HL-60/S4 (cell line): ENCODE data around the gene P2RX3.

Experiments
- in situ Hi-C: fragments of 300-500 bp; cut with MboI; formaldehyde crosslinking; loops from 2 replicates; pipeline ENCODE4 v1.14.3; 2022; ENCODE audit warnings: low sequenced_read_pairs

P2RX3 gene

GRCh38 chr11:57363131-57364080 lies 25.3 kb downstream of the P2RX3 start:
- in situ Hi-C loops = no loop called here

GRCh38 chr11:57364851-57365660 lies 26.9 kb downstream of the P2RX3 start:
- in situ Hi-C loops = no loop called here

GRCh38 chr11:57368106-57368844 lies 30.1 kb downstream of the P2RX3 start:
- in situ Hi-C loops = no loop called here

GRCh38 chr11:57368845-57369232 lies 30.7 kb downstream of the P2RX3 start:
- in situ Hi-C loops = no loop called here

- in situ Hi-C loops = no loop called here
These were observed 32.1 kb downstream of the P2RX3 start for GRCh38 chr11:57370251-57370650.

- in situ Hi-C loops = no loop called here
These were observed 32.8 kb downstream of the P2RX3 start for GRCh38 chr11:57370941-57371340.

- in situ Hi-C loops = no loop called here
These were observed 35.0 kb downstream of the P2RX3 start for GRCh38 chr11:57373146-57373545.

GRCh38 chr11:57374966-57375365 lies 36.8 kb downstream of the P2RX3 start:
- in situ Hi-C loops = no loop called here

GRCh38 chr11:57375490-57375889 lies 37.3 kb downstream of the P2RX3 start:
- in situ Hi-C loops = no loop called here

- in situ Hi-C loops = no loop called here
These were observed 38.2 kb downstream of the P2RX3 start for GRCh38 chr11:57376095-57377090.

- in situ Hi-C loops = no loop called here
These were observed 39.0 kb downstream of the P2RX3 start for GRCh38 chr11:57377107-57377506.

- in situ Hi-C loops = no loop called here
These were observed 40.0 kb downstream of the P2RX3 start for GRCh38 chr11:57378186-57378585.

GRCh38 chr11:57379732-57380131 lies 41.6 kb downstream of the P2RX3 start:
- in situ Hi-C loops = no loop called here

- in situ Hi-C loops = no loop called here
These were observed 42.8 kb downstream of the P2RX3 start, which contains the start of gene PRG3 for GRCh38 chr11:57380975-57381374. PRG3 (minus strand) TSS chr11:57381150; CDS start chr11:57380708, 442 bp downstream.

- in situ Hi-C loops = no loop called here
These were observed 48.2 kb downstream of the P2RX3 start for GRCh38 chr11:57386178-57386940.

GRCh38 chr11:57387289-57388030 lies 49.3 kb downstream of the P2RX3 start:
- in situ Hi-C loops = no loop called here

- in situ Hi-C loops = no loop called here
These were observed 52.4 kb downstream of the P2RX3 start, which contains the start of gene PRG2 for GRCh38 chr11:57390535-57390934. PRG2 (minus strand) TSS chr11:57390650; CDS start chr11:57389944, 706 bp downstream.

GRCh38 chr11:57391111-57391510 lies 53.0 kb downstream of the P2RX3 start:
- in situ Hi-C loops = no loop called here
